Skeletal muscle tissue (tissue), 4 donors: ENCODE results near the gene NFE2L2. TPM values are rescaled to one million over a fixed set of nuclear protein-coding genes. Genes with fewer than 3 reads are reported as not detected.
"Not testable (repeated sequence)": the region's sequence is repeated elsewhere in the genome, so short reads cannot be mapped to it uniquely, and the experiment has no call there.

Experiments
- H3K27ac ChIP-seq: one replicate; pipeline ENCODE4 v1.7.0; 2013; ENCODE audit warnings: mild to moderate bottlenecking, low read depth, low read length, inconsistent platforms
- H3K27me3 ChIP-seq, 3 donors: one replicate each; pipeline ENCODE4 v1.7.0; 2013; ENCODE audit warnings: low read length in 3 of 3; ENCODE audit not compliant: control insufficient read depth in 3 of 3, insufficient read depth in 3 of 3
- H3K36me3 ChIP-seq, 3 donors: one replicate each; pipeline ENCODE4 v1.7.0; 2013; ENCODE audit warnings: low read length in 3 of 3; ENCODE audit not compliant: control insufficient read depth in 3 of 3, insufficient read depth in 3 of 3
- H3K4me1 ChIP-seq, 3 donors: one replicate each; pipeline ENCODE4 v1.7.0; 2013; ENCODE audit warnings: low read length in 3 of 3, mild to moderate bottlenecking in 3 of 3; ENCODE audit not compliant: control insufficient read depth in 3 of 3, insufficient read depth in 3 of 3
- H3K4me3 ChIP-seq, 3 donors: one replicate each; pipeline ENCODE4 v1.7.0; 2013; ENCODE audit warnings: low read length in 3 of 3
- H3K9ac ChIP-seq, 3 donors: one replicate each; pipeline ENCODE4 v1.7.0; 2013; ENCODE audit warnings: low read length in 3 of 3, mild to moderate bottlenecking in 3 of 3, moderate library complexity in 2 of 3, low read depth in 1 of 3
- H3K9me3 ChIP-seq, 3 donors: one replicate each; pipeline ENCODE4 v1.7.0; 2013; ENCODE audit warnings: low read length in 3 of 3; ENCODE audit not compliant: control insufficient read depth in 3 of 3
- total RNA-seq: library from RNA; depleted of rRNA; stranded (reverse); fragments of >200 nt; gene quantifications from one replicate; pipeline ENCODE4 v1.2.3, GENCODE V29; 2014
- donor health status: Osteomylitis.

Gene NFE2L2
- total RNA-seq, 1 donor from 2014 or later: 21.4 TPM

DNA sequence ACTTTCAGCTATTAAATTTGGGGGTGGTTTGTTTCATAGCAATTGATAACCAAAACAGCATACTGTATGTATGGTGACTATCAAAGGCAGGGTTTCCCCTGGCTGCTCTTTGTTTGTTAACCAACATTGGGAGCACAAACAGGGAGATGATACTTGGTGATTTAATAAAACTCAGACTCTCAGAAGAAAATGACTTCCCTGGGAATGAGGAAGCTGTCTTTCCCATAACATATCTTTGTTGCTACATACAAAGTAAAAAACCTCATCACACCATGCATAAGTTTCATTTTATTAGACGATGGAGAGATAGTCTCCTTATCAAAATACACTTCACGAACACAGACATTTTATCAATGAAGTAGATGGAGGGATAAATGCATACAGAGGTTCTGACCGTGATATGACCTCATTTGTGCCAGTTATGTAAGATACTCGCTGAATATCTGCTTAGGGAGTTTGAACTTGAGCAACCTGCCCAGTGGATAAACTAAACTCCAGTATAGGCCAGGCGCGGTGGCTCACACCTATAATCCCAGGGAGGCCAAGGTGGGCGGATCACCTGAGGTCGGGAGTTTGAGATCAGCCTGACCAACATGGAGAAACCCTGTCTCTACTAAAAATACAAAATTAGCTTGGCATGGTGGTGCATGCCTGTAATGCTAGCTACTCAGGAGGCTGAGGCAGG, 3.8 kb upstream of the NFE2L2 start:
- no peaks in the 10 kb centered on the region for H3K9me3 ChIP-seq
- no peak overlapping the region for H3K4me3 ChIP-seq
- H3K27ac ChIP-seq: no peak overlapping the region
- H3K36me3 ChIP-seq: no peaks in the 10 kb centered on the region
- no peak overlapping the region for H3K9ac ChIP-seq
- H3K27me3 ChIP-seq: no peaks in the 10 kb centered on the region
- peaks cover 6 to 16% (median 11%) of the 10 kb centered on the region in 3 donors for H3K4me1 ChIP-seq

DNA sequence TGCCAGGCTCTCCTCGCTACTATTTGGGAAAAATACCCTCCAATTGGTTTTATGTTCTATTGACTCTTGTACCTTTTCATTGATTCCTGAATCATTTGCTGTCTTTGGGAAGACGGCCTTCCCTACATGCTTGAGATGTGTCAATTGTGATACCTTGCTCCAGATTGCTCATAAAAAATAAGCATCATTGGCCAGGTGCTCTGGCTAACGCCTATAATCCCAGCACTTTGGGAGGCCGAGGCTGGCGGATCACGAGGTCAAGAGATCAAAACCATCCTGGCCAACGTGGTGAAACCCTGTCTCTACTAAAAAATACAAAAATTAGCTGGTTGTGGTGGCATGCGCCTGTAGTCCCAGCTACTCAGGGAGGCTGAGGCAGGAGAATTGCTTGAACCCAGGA, 2.4 kb upstream of the NFE2L2 start:
- not testable (repeated sequence) for H3K4me3 ChIP-seq, H3K9ac ChIP-seq, H3K27ac ChIP-seq, H3K9me3 ChIP-seq, H3K36me3 ChIP-seq, H3K27me3 ChIP-seq
- H3K4me1 ChIP-seq: peaks cover 6 to 19% (median 10%) of the 10 kb centered on the region in 3 donors

GRCh38 chr2:177265824-177266817, 1.6 kb upstream of the NFE2L2 start:
- Histone ChIP-seq H3K4me1 (peaks cover 11 to 27% (median 16%) of the 10 kb centered on the region in 3 donors), H3K9me3 (no peaks in the 10 kb centered on the region), H3K4me3 (peak overlapping the region in 2 of 3 donors; percentile 83 to 89), H3K9ac (peak overlapping the region; percentile 95 to 99 (median 99)), H3K36me3 (no peaks in the 10 kb centered on the region), H3K27me3 (no peaks in the 10 kb centered on the region), H3K27ac (peak overlapping the region; percentile 100)

GRCh38 chr2:177264209-177264692, 276 bp downstream of the NFE2L2 start:
- Histone ChIP-seq H3K27ac (peak overlapping the region; percentile 100), H3K36me3 (no peaks in the 10 kb centered on the region), H3K9ac (peak overlapping the region; percentile 89 to 99 (median 95)), H3K4me1 (peaks cover 15 to 38% (median 27%) of the 10 kb centered on the region in 3 donors), H3K27me3 (no peaks in the 10 kb centered on the region), H3K4me3 (peak overlapping the region; percentile 82 to 89 (median 83)), H3K9me3 (no peaks in the 10 kb centered on the region)

- peak overlapping the region; percentile 89 to 99 (median 95) for H3K9ac ChIP-seq
- peaks cover 15 to 44% (median 27%) of the 10 kb centered on the region in 3 donors for H3K4me1 ChIP-seq
- H3K36me3 ChIP-seq: no peaks in the 10 kb centered on the region
- H3K27me3 ChIP-seq: no peaks in the 10 kb centered on the region
- peak overlapping the region; percentile 82 to 89 (median 83) for H3K4me3 ChIP-seq
- H3K27ac ChIP-seq: peak overlapping the region; percentile 100
- H3K9me3 ChIP-seq: no peaks in the 10 kb centered on the region
These were observed 897 bp downstream of the NFE2L2 start for GRCh38 chr2:177263451-177264208.

DNA sequence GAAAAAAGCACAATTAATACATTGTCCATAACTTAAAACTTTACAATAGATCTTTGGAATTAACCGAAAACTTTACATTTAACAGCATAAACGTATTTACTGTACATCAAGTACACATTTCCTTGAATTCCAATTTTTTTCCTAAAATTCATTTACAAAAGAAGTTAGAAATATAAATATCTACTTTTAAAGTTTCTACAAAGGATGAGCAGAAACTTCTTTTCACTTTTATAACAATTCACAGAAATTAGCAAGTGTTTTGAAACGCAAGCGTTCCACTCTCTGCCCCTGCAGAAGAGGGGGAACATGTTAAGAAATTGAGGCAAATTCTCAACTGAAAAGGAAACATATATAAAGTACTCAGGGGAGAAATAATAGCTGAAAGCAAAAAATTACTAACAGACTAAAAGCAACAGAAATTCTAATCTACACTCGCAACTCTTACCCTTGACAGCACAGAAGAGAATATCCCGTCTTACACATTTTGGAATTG, 1.5 kb downstream of the NFE2L2 start:
- no peaks in the 10 kb centered on the region for H3K9me3 ChIP-seq
- H3K27me3 ChIP-seq: no peaks in the 10 kb centered on the region
- peaks cover 15 to 44% (median 27%) of the 10 kb centered on the region in 3 donors for H3K4me1 ChIP-seq
- peak overlapping the region; percentile 100 for H3K27ac ChIP-seq
- peak overlapping the region; percentile 89 to 99 (median 95) for H3K9ac ChIP-seq
- peak overlapping the region; percentile 82 to 89 (median 83) for H3K4me3 ChIP-seq
- peaks cover 0 to 2% (median 0%) of the 10 kb centered on the region in 3 donors for H3K36me3 ChIP-seq

DNA sequence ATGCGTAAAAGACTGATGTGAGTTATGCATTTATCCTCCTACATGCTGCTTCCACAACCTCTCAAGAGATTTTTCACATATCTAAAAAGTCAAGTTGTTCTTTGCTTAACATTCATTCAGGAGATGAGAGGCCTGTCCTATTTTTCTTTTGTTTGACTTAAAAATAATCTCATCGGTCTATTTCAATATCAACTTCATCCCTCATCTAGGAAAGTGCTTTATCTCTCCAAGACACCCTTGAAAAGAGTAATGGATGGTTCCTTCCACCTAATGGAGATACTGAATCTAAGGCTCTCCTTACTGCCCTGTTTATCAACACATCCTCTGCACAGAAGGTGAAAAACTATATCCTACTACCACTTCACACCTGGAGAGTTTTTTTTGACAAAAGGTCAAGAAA, 2.4 kb downstream of the NFE2L2 start:
- Histone ChIP-seq H3K4me3 (peak overlapping the region; percentile 82 to 89 (median 83)), H3K27me3 (no peaks in the 10 kb centered on the region), H3K27ac (peak overlapping the region; percentile 100), H3K4me1 (peaks cover 20 to 50% (median 32%) of the 10 kb centered on the region in 3 donors), H3K36me3 (peaks cover 0 to 3% (median 0%) of the 10 kb centered on the region in 3 donors), H3K9ac (peak overlapping the region; percentile 89 to 99 (median 95)), H3K9me3 (no peaks in the 10 kb centered on the region)

- peak overlapping the region; percentile 100 for H3K27ac ChIP-seq
- H3K9me3 ChIP-seq: no peaks in the 10 kb centered on the region
- H3K9ac ChIP-seq: peak overlapping the region; percentile 25 to 99 (median 89)
- no peaks in the 10 kb centered on the region for H3K27me3 ChIP-seq
- peaks cover 0 to 3% (median 0%) of the 10 kb centered on the region in 3 donors for H3K36me3 ChIP-seq
- peaks cover 22 to 52% (median 35%) of the 10 kb centered on the region in 3 donors for H3K4me1 ChIP-seq
- peak overlapping the region; percentile 82 to 89 (median 83) for H3K4me3 ChIP-seq
These were observed 3.1 kb downstream of the NFE2L2 start for GRCh38 chr2:177261116-177262060.
